Adrenal gland (tissue), 5 donors: ENCODE data around the gene FOXN3.

Experiments used
- CTCF ChIP-seq, 6 experiments: fragments of 450-650 bp in 4 of 6; fragments of 200-600 bp in 2 of 6; sonication (generic) in 1 of 6; IDR thresholded peaks; 1 replicate in 5 of 6; 2 replicates in 1 of 6; pipeline versions ENCODE4 v1.5.1 to v1.8.0; 2016 to 2021; ENCODE audit warnings: antibody characterized with exemption in 6 of 6, mild to moderate bottlenecking in 2 of 6, moderate library complexity in 1 of 6
- POLR2A ChIP-seq, 2 donors: fragments of 450-650 bp; IDR thresholded peaks; one replicate each; pipeline ENCODE4 v1.6.1; 2017; ENCODE audit warnings: antibody characterized with exemption in 2 of 2, mild to moderate bottlenecking in 2 of 2, moderate library complexity in 1 of 2
- donor health status: DM: no; HTN: no; CAD: no.

GRCh38 chr14:89348722-89349121 is 68.3 kb downstream of the FOXN3 start:
- TF ChIP-seq POLR2A (IDR thresholded peaks at IDR 0.05): no peak
- no peak for TF ChIP-seq CTCF (IDR thresholded peaks at IDR 0.05)
